PC-9 (cell line): ENCODE results near the gene TJP3. TPM values are rescaled to one million over a fixed set of nuclear protein-coding genes. Genes with fewer than 3 reads are reported as not detected.

ENCODE experiments used
- BruUV-seq: library from RNA; stranded (reverse); fragments of 400-500 nt; replicated peaks from 2 replicates; lab custom pipeline; 2021; lab: Mats Ljungman, UMichigan
- CTCF ChIA-PET: fragments of 300-600 bp; sonication (Branson Sonifier 250); formaldehyde crosslinking; loops from one replicate; lab custom pipeline; 2022; ENCODE audit warnings: antibody characterized with exemption; lab: Charles Lee
- POLR2A ChIA-PET: fragments of 300-600 bp; sonication (Branson Sonifier 250); formaldehyde crosslinking; loops from one replicate; lab custom pipeline; 2022; ENCODE audit warnings: antibody characterized with exemption; ENCODE audit not compliant: unreplicated experiment; lab: Charles Lee
- DNase-seq, 2 experiments: peaks; one replicate each; pipeline versions ENCODE4 v3.0.0 to v3.0.0-alpha.2; 2015 to 2022; ENCODE audit warnings: mixed read lengths in 1 of 2
- H2AFZ ChIP-seq: fragments of 200-600 bp; sonication (generic); 2 replicates; pipeline ENCODE4 v1.8.1; 2017; ENCODE audit warnings: antibody characterized with exemption
- H3F3A ChIP-seq: fragments of 200-600 bp; sonication (generic); 2 replicates; pipeline ENCODE4 v1.8.1; 2017; ENCODE audit warnings: antibody characterized with exemption, mild to moderate bottlenecking, low read depth; ENCODE audit not compliant: insufficient read depth
- H3K27ac ChIP-seq: fragments of 200-600 bp; sonication (generic); 2 replicates; pipeline ENCODE4 v1.6.1; 2016; ENCODE audit warnings: mixed run types
- H3K27me3 ChIP-seq: fragments of 200-600 bp; sonication (generic); 2 replicates; pipeline ENCODE4 v1.6.1; 2016; ENCODE audit warnings: low read depth, mixed run types; ENCODE audit not compliant: insufficient read depth
- H3K36me3 ChIP-seq: fragments of 200-600 bp; sonication (generic); 2 replicates; pipeline ENCODE4 v1.6.1; 2016; ENCODE audit warnings: low read depth, mixed run types
- H3K4me1 ChIP-seq: fragments of 200-600 bp; sonication (generic); replicated peaks from 2 replicates; pipeline ENCODE4 v1.6.1; 2016; ENCODE audit warnings: mixed run types; ENCODE audit not compliant: insufficient read depth
- H3K4me2 ChIP-seq: fragments of 200-600 bp; sonication (generic); 2 replicates; pipeline ENCODE4 v1.6.1; 2017; ENCODE audit warnings: mixed run types
- H3K4me3 ChIP-seq: fragments of 200-600 bp; sonication (generic); 2 replicates; pipeline ENCODE4 v1.6.1; 2016; ENCODE audit warnings: mixed run types
- H3K79me2 ChIP-seq: fragments of 200-600 bp; sonication (generic); 2 replicates; pipeline ENCODE4 v1.6.1; 2017; ENCODE audit warnings: low read depth, mixed run types
- H3K9me2 ChIP-seq: fragments of 200-600 bp; sonication (generic); 2 replicates; pipeline ENCODE4 v1.8.1; 2017; ENCODE audit warnings: mild to moderate bottlenecking; ENCODE audit not compliant: insufficient read depth
- H3K9me3 ChIP-seq: fragments of 200-600 bp; sonication (generic); 2 replicates; pipeline ENCODE4 v1.8.1; 2016; ENCODE audit warnings: low read depth; ENCODE audit not compliant: insufficient read depth
- H4K20me1 ChIP-seq: fragments of 200-600 bp; sonication (generic); 2 replicates; pipeline ENCODE4 v1.8.1; 2017; ENCODE audit not compliant: insufficient read depth
- EZH2 ChIP-seq: fragments of 200-600 bp; sonication (generic); IDR thresholded peaks from 2 replicates; pipeline ENCODE4 v1.8.0; 2017; ENCODE audit warnings: antibody characterized with exemption, low read depth
- intact Hi-C: fragments of 100-400 bp; cut with micrococcal nuclease; formaldehyde crosslinking; loops from one replicate; pipeline ENCODE4 v1.10.0; 2022; ENCODE audit not compliant: unreplicated experiment
- total RNA-seq: library from RNA; stranded (reverse); gene quantifications from 2 replicates; pipeline ENCODE4 v1.2.3, GENCODE V29; 2021
- TF ChIP-seq, protein P1 (sequence below): fragments of 200-600 bp; sonication (generic); conservative IDR thresholded peaks from 2 replicates; pipeline ENCODE4 v1.6.1; 2017; ENCODE audit warnings: mixed run types, antibody characterized with exemption, mild to moderate bottlenecking, moderate library complexity

TJP3 gene
- total RNA-seq, 1 experiment from 2014 or later: 56.8 TPM

DNA sequence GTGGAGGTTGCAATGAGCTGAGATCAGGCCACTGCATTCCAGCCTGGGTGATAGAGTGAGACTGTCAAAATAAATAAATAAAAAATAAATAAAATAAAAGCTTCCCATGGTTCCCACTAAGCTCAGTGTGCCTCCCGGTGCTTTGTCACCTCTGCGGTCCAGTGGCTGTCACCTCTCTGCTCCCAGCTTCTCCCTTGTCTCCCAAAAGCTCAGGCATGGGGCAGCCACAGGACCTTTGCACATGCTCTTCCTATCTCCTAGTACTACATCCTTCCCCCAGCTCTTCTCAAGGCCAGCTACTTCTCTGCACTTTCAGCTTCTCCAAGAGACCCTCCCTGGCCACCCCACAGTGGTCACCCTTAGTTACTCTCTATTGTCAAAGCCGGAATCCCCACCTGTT lies 85.6 kb downstream of the TJP3 start:
- ChIA-PET CTCF (no interaction called here), POLR2A (no interaction called here)
- no peak overlapping the region for H3K27ac ChIP-seq
- H3K4me3 ChIP-seq: no peak overlapping the region
- no peaks in the 10 kb centered on the region for H3F3A ChIP-seq
- H3K9me3 ChIP-seq: no peaks in the 10 kb centered on the region
- intact Hi-C loops: no loop called here
- H4K20me1 ChIP-seq: no peaks in the 10 kb centered on the region
- DNase-seq: no peak
- H2AFZ ChIP-seq: no peak overlapping the region
- H3K27me3 ChIP-seq: peaks cover 8% of the 10 kb centered on the region; the same call in 1 of the 2 replicates
- H3K9me2 ChIP-seq: no peaks in the 10 kb centered on the region
- H3K4me1 ChIP-seq: no peaks in the 10 kb centered on the region
- TF ChIP-seq, protein P1, sequence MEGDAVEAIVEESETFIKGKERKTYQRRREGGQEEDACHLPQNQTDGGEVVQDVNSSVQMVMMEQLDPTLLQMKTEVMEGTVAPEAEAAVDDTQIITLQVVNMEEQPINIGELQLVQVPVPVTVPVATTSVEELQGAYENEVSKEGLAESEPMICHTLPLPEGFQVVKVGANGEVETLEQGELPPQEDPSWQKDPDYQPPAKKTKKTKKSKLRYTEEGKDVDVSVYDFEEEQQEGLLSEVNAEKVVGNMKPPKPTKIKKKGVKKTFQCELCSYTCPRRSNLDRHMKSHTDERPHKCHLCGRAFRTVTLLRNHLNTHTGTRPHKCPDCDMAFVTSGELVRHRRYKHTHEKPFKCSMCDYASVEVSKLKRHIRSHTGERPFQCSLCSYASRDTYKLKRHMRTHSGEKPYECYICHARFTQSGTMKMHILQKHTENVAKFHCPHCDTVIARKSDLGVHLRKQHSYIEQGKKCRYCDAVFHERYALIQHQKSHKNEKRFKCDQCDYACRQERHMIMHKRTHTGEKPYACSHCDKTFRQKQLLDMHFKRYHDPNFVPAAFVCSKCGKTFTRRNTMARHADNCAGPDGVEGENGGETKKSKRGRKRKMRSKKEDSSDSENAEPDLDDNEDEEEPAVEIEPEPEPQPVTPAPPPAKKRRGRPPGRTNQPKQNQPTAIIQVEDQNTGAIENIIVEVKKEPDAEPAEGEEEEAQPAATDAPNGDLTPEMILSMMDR: no peak
- TF ChIP-seq EZH2: no peak
- BruUV-seq: no TSS peak
- no peaks in the 10 kb centered on the region for H3K36me3 ChIP-seq
- H3K79me2 ChIP-seq: no peaks in the 10 kb centered on the region
- H3K4me2 ChIP-seq: no peak overlapping the region

GRCh38 chr19:3796358-3796757 lies 88.2 kb downstream of the TJP3 start:
- Histone ChIP-seq H3K27me3 (peaks cover 1% of the 10 kb centered on the region), H3K36me3 (no peaks in the 10 kb centered on the region), H2AFZ (no peak overlapping the region), H3K4me2 (no peak overlapping the region), H3K27ac (no peak overlapping the region), H4K20me1 (no peaks in the 10 kb centered on the region), H3K4me1 (no peaks in the 10 kb centered on the region), H3K4me3 (no peak overlapping the region), H3K9me3 (no peaks in the 10 kb centered on the region), H3F3A (no peaks in the 10 kb centered on the region), H3K9me2 (no peaks in the 10 kb centered on the region), H3K79me2 (no peaks in the 10 kb centered on the region)
- TF ChIP-seq EZH2: no peak
- TF ChIP-seq, protein P1: no peak
- CTCF ChIA-PET: no interaction called here
- intact Hi-C loops: no loop called here
- no TSS peak for BruUV-seq
- DNase-seq: no peak
- POLR2A ChIA-PET: no interaction called here

DNA sequence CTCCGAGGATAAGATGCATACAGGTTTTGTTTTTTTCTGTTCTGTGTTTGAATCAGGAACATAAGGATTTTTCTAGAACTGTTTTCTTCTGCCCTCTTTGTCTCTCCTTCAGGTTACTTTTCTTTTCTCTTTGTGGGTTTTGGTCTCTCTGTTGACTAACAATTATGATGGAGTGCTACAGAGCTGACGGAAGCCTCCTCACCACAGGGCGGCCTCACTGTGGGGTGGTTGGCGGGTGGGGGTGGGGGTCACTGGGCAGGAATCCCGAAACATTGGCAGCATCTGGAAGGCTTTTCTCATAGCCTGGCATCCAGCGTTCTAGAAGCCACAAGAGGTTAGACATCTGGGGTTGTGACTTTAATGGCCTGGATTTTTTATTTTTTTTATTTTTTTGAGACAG lies 90.0 kb downstream of the TJP3 start:
- no peaks in the 10 kb centered on the region for H3K4me1 ChIP-seq
- H2AFZ ChIP-seq: no peak overlapping the region
- intact Hi-C loops: no loop called here
- POLR2A ChIA-PET: no interaction called here
- H3K9me2 ChIP-seq: no peaks in the 10 kb centered on the region
- BruUV-seq: no TSS peak
- no peaks in the 10 kb centered on the region for H3K36me3 ChIP-seq
- TF ChIP-seq EZH2: no peak
- TF ChIP-seq, protein P1: no peak
- H3K27me3 ChIP-seq: peaks cover 9% of the 10 kb centered on the region
- no peak overlapping the region for H3K4me2 ChIP-seq
- no peaks in the 10 kb centered on the region for H4K20me1 ChIP-seq
- no peak overlapping the region for H3K4me3 ChIP-seq
- H3F3A ChIP-seq: no peaks in the 10 kb centered on the region
- CTCF ChIA-PET: no interaction called here
- no peak for DNase-seq
- no peak overlapping the region for H3K27ac ChIP-seq
- H3K79me2 ChIP-seq: no peaks in the 10 kb centered on the region
- no peaks in the 10 kb centered on the region for H3K9me3 ChIP-seq

Other genes with a start within 250 kb of the TJP3 start
- not detected in 2 replicates for gene SMIM24, start 227.9 kb upstream of the TJP3 start, total RNA-seq
- gene SMIM44, start 224.9 kb upstream of the TJP3 start, total RNA-seq: not detected in 2 replicates
- 7.7 and 11.7 TPM in 2 replicates for gene DOHH, start 207.7 kb upstream of the TJP3 start, total RNA-seq
- 57.0 and 60.4 TPM in 2 replicates for gene FZR1, start 202.1 kb upstream of the TJP3 start, total RNA-seq
- gene TEKTIP1, start 169.2 kb upstream of the TJP3 start, total RNA-seq: 4.7 and 4.9 TPM in 2 replicates
- gene MFSD12, start 150.8 kb upstream of the TJP3 start, total RNA-seq: 62.0 and 70.0 TPM in 2 replicates
- 115 and 136 TPM in 2 replicates for gene HMG20B, start 135.4 kb upstream of the TJP3 start, total RNA-seq
- 0.13 TPM in 1 of 2 replicates, not detected in the other for gene GIPC3, start 122.9 kb upstream of the TJP3 start, total RNA-seq
- gene TBXA2R, start 101.5 kb upstream of the TJP3 start, total RNA-seq: 0.38 TPM in 1 of 2 replicates, not detected in the other
- 17.2 and 18.6 TPM in 2 replicates for gene CACTIN, start 81.6 kb upstream of the TJP3 start, total RNA-seq
- 19.1 and 20.0 TPM in 2 replicates for gene PIP5K1C, start 7.9 kb upstream of the TJP3 start, total RNA-seq
- gene APBA3, start 53.3 kb downstream of the TJP3 start, total RNA-seq: 16.0 and 22.1 TPM in 2 replicates
- gene MRPL54, start 54.3 kb downstream of the TJP3 start, total RNA-seq: 31.6 and 42.0 TPM in 2 replicates
- gene RAX2, start 63.8 kb downstream of the TJP3 start, total RNA-seq: not detected in 2 replicates
- not detected in 2 replicates for gene MATK, start 78.0 kb downstream of the TJP3 start, total RNA-seq
- not detected in 2 replicates for gene ZFR2, start 160.7 kb downstream of the TJP3 start, total RNA-seq
- not detected in 2 replicates for gene ATCAY, start 172.3 kb downstream of the TJP3 start, total RNA-seq
- gene NMRK2, start 224.7 kb downstream of the TJP3 start, total RNA-seq: not detected in 2 replicates